IMR-90 (cell line): Measurements from ENCODE around the gene CES2.

Experiments
- FOS ChIP-seq: fragments of 150-350 bp; IDR thresholded peaks from 2 replicates; pipeline ENCODE4 v1.6.1; 2016; ENCODE audit warnings: low read depth, low read length
- MXI1 ChIP-seq: IDR thresholded peaks from 2 replicates; pipeline ENCODE4 v1.6.1; 2012; ENCODE audit warnings: low read depth, mild to moderate bottlenecking, low read length, moderate library complexity, borderline replicate concordance
- POLR2A ChIP-seq: IDR thresholded peaks from 2 replicates; pipeline ENCODE4 v1.6.1; 2012; ENCODE audit warnings: mild to moderate bottlenecking, low read depth, low read length
- RAD21 ChIP-seq: IDR thresholded peaks from 2 replicates; pipeline ENCODE4 v1.6.1; 2012; ENCODE audit warnings: low read length, improper control_type of control experiment
- RCOR1 ChIP-seq: IDR thresholded peaks from 2 replicates; pipeline ENCODE4 v1.6.1; 2012; ENCODE audit warnings: mild to moderate bottlenecking, low read length, improper control_type of control experiment; ENCODE audit not compliant: insufficient replicate concordance
- TF ChIP-seq, protein P1 (sequence below): conservative IDR thresholded peaks from 2 replicates; pipeline ENCODE4 v1.5.1; 2012; ENCODE audit warnings: mild to moderate bottlenecking, low read depth, low read length, improper control_type of control experiment

DNA sequence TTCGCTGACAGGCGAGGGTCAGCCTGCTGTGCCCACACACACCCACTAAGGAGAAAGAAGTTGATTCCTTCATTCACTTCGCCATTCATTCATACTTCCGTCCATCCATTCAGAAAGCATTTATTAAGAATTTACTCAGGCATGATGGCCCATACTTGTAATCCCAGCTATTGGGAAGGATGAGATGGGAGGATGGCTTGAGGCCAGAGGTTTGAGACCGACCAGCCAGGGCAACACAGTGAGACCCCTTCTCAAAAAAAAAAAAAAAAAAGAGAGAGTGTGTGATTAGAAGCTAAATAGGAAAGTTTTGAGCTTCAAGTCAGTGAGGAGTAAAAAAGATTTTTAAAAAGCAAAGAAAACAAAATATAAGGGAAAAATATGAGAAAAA is 8.7 kb downstream of the CES2 start:
- TF ChIP-seq, protein P1, sequence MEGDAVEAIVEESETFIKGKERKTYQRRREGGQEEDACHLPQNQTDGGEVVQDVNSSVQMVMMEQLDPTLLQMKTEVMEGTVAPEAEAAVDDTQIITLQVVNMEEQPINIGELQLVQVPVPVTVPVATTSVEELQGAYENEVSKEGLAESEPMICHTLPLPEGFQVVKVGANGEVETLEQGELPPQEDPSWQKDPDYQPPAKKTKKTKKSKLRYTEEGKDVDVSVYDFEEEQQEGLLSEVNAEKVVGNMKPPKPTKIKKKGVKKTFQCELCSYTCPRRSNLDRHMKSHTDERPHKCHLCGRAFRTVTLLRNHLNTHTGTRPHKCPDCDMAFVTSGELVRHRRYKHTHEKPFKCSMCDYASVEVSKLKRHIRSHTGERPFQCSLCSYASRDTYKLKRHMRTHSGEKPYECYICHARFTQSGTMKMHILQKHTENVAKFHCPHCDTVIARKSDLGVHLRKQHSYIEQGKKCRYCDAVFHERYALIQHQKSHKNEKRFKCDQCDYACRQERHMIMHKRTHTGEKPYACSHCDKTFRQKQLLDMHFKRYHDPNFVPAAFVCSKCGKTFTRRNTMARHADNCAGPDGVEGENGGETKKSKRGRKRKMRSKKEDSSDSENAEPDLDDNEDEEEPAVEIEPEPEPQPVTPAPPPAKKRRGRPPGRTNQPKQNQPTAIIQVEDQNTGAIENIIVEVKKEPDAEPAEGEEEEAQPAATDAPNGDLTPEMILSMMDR = no peak
- TF ChIP-seq POLR2A (no peak), FOS (no peak), RAD21 (no peak), RCOR1 (no peak), MXI1 (no peak)
